PC-9 (cell line): Measurements from ENCODE around the gene LAX1. TPM values are rescaled to one million over a fixed set of nuclear protein-coding genes. Genes with fewer than 3 reads are reported as not detected.

Experiments
- BruUV-seq: library from RNA; stranded (reverse); fragments of 400-500 nt; replicated peaks from 2 replicates; lab custom pipeline; 2021; lab: Mats Ljungman, UMichigan
- CTCF ChIA-PET: fragments of 300-600 bp; sonication (Branson Sonifier 250); formaldehyde crosslinking; loops from one replicate; lab custom pipeline; 2022; ENCODE audit warnings: antibody characterized with exemption; lab: Charles Lee
- POLR2A ChIA-PET: fragments of 300-600 bp; sonication (Branson Sonifier 250); formaldehyde crosslinking; loops from one replicate; lab custom pipeline; 2022; ENCODE audit warnings: antibody characterized with exemption; ENCODE audit not compliant: unreplicated experiment; lab: Charles Lee
- DNase-seq, 2 experiments: peaks; one replicate each; pipeline versions ENCODE4 v3.0.0 to v3.0.0-alpha.2; 2015 to 2022; ENCODE audit warnings: mixed read lengths in 1 of 2
- H2AFZ ChIP-seq: fragments of 200-600 bp; sonication (generic); 2 replicates; pipeline ENCODE4 v1.8.1; 2017; ENCODE audit warnings: antibody characterized with exemption
- H3F3A ChIP-seq: fragments of 200-600 bp; sonication (generic); 2 replicates; pipeline ENCODE4 v1.8.1; 2017; ENCODE audit warnings: antibody characterized with exemption, mild to moderate bottlenecking, low read depth; ENCODE audit not compliant: insufficient read depth
- H3K27ac ChIP-seq: fragments of 200-600 bp; sonication (generic); 2 replicates; pipeline ENCODE4 v1.6.1; 2016; ENCODE audit warnings: mixed run types
- H3K27me3 ChIP-seq: fragments of 200-600 bp; sonication (generic); 2 replicates; pipeline ENCODE4 v1.6.1; 2016; ENCODE audit warnings: low read depth, mixed run types; ENCODE audit not compliant: insufficient read depth
- H3K36me3 ChIP-seq: fragments of 200-600 bp; sonication (generic); 2 replicates; pipeline ENCODE4 v1.6.1; 2016; ENCODE audit warnings: low read depth, mixed run types
- H3K4me1 ChIP-seq: fragments of 200-600 bp; sonication (generic); replicated peaks from 2 replicates; pipeline ENCODE4 v1.6.1; 2016; ENCODE audit warnings: mixed run types; ENCODE audit not compliant: insufficient read depth
- H3K4me2 ChIP-seq: fragments of 200-600 bp; sonication (generic); 2 replicates; pipeline ENCODE4 v1.6.1; 2017; ENCODE audit warnings: mixed run types
- H3K4me3 ChIP-seq: fragments of 200-600 bp; sonication (generic); 2 replicates; pipeline ENCODE4 v1.6.1; 2016; ENCODE audit warnings: mixed run types
- H3K79me2 ChIP-seq: fragments of 200-600 bp; sonication (generic); 2 replicates; pipeline ENCODE4 v1.6.1; 2017; ENCODE audit warnings: low read depth, mixed run types
- H3K9me2 ChIP-seq: fragments of 200-600 bp; sonication (generic); 2 replicates; pipeline ENCODE4 v1.8.1; 2017; ENCODE audit warnings: mild to moderate bottlenecking; ENCODE audit not compliant: insufficient read depth
- H3K9me3 ChIP-seq: fragments of 200-600 bp; sonication (generic); 2 replicates; pipeline ENCODE4 v1.8.1; 2016; ENCODE audit warnings: low read depth; ENCODE audit not compliant: insufficient read depth
- H4K20me1 ChIP-seq: fragments of 200-600 bp; sonication (generic); 2 replicates; pipeline ENCODE4 v1.8.1; 2017; ENCODE audit not compliant: insufficient read depth
- EZH2 ChIP-seq: fragments of 200-600 bp; sonication (generic); IDR thresholded peaks from 2 replicates; pipeline ENCODE4 v1.8.0; 2017; ENCODE audit warnings: antibody characterized with exemption, low read depth
- intact Hi-C: fragments of 100-400 bp; cut with micrococcal nuclease; formaldehyde crosslinking; loops from one replicate; pipeline ENCODE4 v1.10.0; 2022; ENCODE audit not compliant: unreplicated experiment
- total RNA-seq: library from RNA; stranded (reverse); gene quantifications from 2 replicates; pipeline ENCODE4 v1.2.3, GENCODE V29; 2021
- TF ChIP-seq, protein P1 (sequence below): fragments of 200-600 bp; sonication (generic); conservative IDR thresholded peaks from 2 replicates; pipeline ENCODE4 v1.6.1; 2017; ENCODE audit warnings: mixed run types, antibody characterized with exemption, mild to moderate bottlenecking, moderate library complexity

The LAX1 gene
- total RNA-seq, 1 experiment from 2014 or later: not detected

DNA sequence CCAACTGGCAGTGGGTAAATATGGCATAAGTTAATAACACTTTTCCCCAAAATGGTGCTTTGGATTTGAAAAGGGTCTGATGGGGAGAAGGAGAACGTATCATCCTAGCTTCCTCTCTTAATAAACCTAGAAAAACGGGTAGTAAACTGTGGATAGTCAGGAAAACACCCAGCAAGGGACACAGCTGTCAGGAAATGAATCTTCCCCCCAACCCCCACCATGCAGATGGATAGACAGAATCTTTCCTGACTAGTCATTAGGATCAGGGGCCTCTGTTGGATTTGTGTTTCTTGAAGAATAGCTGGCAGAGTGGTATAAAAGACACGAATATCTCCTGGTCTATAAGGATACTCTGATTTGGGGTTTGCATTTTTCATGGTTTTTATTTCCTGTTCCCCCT is 22.5 kb upstream of the LAX1 start:
- Histone ChIP-seq H3K4me3 (no peak overlapping the region), H2AFZ (no peak overlapping the region), H3K9me3 (no peaks in the 10 kb centered on the region), H3K4me2 (no peak overlapping the region), H3K27me3 (no peaks in the 10 kb centered on the region), H3K27ac (no peak overlapping the region), H3F3A (peaks cover 3% of the 10 kb centered on the region; the same call in 1 of the 2 replicates), H4K20me1 (no peaks in the 10 kb centered on the region), H3K36me3 (no peaks in the 10 kb centered on the region), H3K4me1 (no peaks in the 10 kb centered on the region), H3K79me2 (no peaks in the 10 kb centered on the region), H3K9me2 (no peaks in the 10 kb centered on the region)
- CTCF ChIA-PET: no interaction called here
- BruUV-seq: no TSS peak
- no peak for DNase-seq
- intact Hi-C loops: no loop called here
- POLR2A ChIA-PET: interaction anchor here (0.6 kb wide), 1 partner anchor 9 kb away, joined by 6 read pairs; no protein-coding TSS in a partner anchor
- TF ChIP-seq, protein P1, sequence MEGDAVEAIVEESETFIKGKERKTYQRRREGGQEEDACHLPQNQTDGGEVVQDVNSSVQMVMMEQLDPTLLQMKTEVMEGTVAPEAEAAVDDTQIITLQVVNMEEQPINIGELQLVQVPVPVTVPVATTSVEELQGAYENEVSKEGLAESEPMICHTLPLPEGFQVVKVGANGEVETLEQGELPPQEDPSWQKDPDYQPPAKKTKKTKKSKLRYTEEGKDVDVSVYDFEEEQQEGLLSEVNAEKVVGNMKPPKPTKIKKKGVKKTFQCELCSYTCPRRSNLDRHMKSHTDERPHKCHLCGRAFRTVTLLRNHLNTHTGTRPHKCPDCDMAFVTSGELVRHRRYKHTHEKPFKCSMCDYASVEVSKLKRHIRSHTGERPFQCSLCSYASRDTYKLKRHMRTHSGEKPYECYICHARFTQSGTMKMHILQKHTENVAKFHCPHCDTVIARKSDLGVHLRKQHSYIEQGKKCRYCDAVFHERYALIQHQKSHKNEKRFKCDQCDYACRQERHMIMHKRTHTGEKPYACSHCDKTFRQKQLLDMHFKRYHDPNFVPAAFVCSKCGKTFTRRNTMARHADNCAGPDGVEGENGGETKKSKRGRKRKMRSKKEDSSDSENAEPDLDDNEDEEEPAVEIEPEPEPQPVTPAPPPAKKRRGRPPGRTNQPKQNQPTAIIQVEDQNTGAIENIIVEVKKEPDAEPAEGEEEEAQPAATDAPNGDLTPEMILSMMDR: no peak
- TF ChIP-seq EZH2: no peak

DNA sequence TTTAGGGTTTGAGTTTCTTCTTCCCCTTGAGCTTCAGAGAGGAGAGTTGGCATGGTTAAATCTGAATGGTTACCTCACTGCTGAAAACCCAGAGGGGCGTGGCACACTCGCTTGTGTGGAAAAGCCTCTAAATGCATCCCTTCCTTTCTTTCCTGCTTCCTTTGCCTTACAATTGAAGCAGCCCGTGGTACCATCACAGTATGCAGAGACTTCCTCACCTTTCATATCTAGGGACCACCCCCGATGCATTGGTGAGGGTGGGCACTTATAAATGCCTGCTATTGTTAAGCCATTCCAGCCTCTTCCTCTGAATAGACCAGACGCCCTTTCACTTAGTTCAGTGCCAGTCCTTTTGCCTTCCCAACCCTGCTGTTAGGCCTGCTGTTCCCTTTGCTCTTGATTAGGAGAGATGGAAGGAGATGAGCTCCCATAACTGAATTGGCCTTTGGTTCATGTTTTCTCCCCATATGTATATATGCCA is 21.9 kb upstream of the LAX1 start:
- TF ChIP-seq, protein P1: no peak
- TF ChIP-seq EZH2: no peak
- no peaks in the 10 kb centered on the region for H3K27me3 ChIP-seq
- H3K9me2 ChIP-seq: no peaks in the 10 kb centered on the region
- no peaks in the 10 kb centered on the region for H3K4me1 ChIP-seq
- DNase-seq: no peak
- no peaks in the 10 kb centered on the region for H3K9me3 ChIP-seq
- H3K4me2 ChIP-seq: no peak overlapping the region
- ChIA-PET POLR2A (no interaction called here), CTCF (no interaction called here)
- intact Hi-C loops: no loop called here
- H3K36me3 ChIP-seq: no peaks in the 10 kb centered on the region
- no peak overlapping the region for H3K27ac ChIP-seq
- no peak overlapping the region for H2AFZ ChIP-seq
- no peak overlapping the region for H3K4me3 ChIP-seq
- peaks cover 3% of the 10 kb centered on the region; the same call in 1 of the 2 replicates for H3F3A ChIP-seq
- BruUV-seq: no TSS peak
- H3K79me2 ChIP-seq: no peaks in the 10 kb centered on the region
- no peaks in the 10 kb centered on the region for H4K20me1 ChIP-seq

DNA sequence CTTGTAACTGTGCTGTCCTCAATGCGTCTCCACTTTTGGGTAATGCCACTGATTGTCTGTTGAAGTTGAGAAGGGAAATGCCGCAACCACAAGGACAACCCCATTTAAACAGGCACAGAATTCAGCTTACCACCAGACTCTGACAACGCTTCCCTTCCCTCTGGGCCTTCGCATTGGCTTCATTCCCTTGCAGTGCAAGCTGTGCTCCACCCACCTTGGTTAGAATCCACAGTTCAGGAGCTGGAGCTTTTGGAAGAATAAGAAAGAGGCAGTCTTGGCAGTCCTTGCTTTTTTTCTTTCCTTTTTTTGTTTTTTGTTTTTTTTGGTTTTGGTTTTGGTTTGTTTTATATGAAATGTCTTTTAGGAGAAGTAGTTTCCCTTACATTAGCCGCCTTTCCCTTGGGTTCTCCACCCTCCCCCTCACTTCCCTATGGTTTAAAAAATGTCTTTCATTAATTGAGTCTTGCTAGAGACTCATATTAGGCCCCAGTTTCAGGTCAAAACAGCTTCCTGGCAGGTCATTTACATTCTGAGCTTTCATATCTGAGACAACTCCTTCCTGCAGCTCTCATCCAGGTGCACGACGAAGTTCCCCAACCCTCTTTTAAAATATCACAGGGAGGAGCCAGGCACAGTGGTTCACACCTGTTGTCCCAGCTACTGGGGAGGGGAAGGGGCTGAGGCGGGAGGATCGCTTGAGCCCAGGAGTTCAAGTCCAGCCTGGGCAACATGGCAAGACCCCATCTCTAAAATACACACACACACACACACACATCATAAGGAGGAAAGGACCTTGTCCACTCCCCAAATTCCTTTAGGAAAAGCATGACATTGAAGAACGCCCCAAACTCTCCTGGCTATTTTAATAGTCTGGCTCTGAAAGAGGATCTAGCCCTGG is 20.7 kb upstream of the LAX1 start:
- no peaks in the 10 kb centered on the region for H4K20me1 ChIP-seq
- H3K27me3 ChIP-seq: no peaks in the 10 kb centered on the region
- no peaks in the 10 kb centered on the region for H3K9me2 ChIP-seq
- intact Hi-C loops: no loop called here
- no peak overlapping the region for H3K27ac ChIP-seq
- BruUV-seq: no TSS peak
- H3K4me2 ChIP-seq: no peak overlapping the region
- H3K4me3 ChIP-seq: no peak overlapping the region
- DNase-seq: no peak
- ChIA-PET POLR2A (no interaction called here), CTCF (no interaction called here)
- H3K79me2 ChIP-seq: no peaks in the 10 kb centered on the region
- H3K9me3 ChIP-seq: no peaks in the 10 kb centered on the region
- no peak overlapping the region for H2AFZ ChIP-seq
- TF ChIP-seq, protein P1: no peak
- no peak for TF ChIP-seq EZH2
- H3F3A ChIP-seq: peaks cover 3% of the 10 kb centered on the region; the same call in 1 of the 2 replicates
- H3K36me3 ChIP-seq: no peaks in the 10 kb centered on the region
- no peaks in the 10 kb centered on the region for H3K4me1 ChIP-seq
